PC-3 (cell line): ENCODE results near the gene NFKBIA. TPM values are rescaled to one million over a fixed set of nuclear protein-coding genes. Genes with fewer than 3 reads are reported as not detected.
A peak's percentile ranks its signal among the peaks of the same experiment; 100 is the strongest.

ENCODE experiments used
- ATAC-seq: fragments of 200-7000 bp; cut with Tn5 transposase; 2 replicates; pipeline ENCODE4 v1.9.1; 2020; ENCODE audit warnings: mild to moderate bottlenecking, moderate library complexity
- Bru-seq: library from RNA; stranded (reverse); fragments of 400-500 nt; gene quantifications from one replicate; lab custom pipeline; 2021; lab: Mats Ljungman, UMichigan
- BruChase-seq, 2 experiments: library from RNA; stranded (reverse); fragments of 400-500 nt; gene quantifications; one replicate each; lab custom pipeline; 2021; lab: Mats Ljungman, UMichigan
- BruUV-seq: library from RNA; stranded (reverse); fragments of 400-500 nt; replicated peaks from 2 replicates; lab custom pipeline; 2021; lab: Mats Ljungman, UMichigan
- CTCF ChIA-PET: fragments of 300-600 bp; sonication (Branson Sonifier 250); formaldehyde crosslinking; loops from one replicate; lab custom pipeline; 2022; ENCODE audit warnings: antibody characterized with exemption; lab: Charles Lee
- POLR2A ChIA-PET: fragments of 300-600 bp; sonication (Branson Sonifier 250); formaldehyde crosslinking; loops from one replicate; lab custom pipeline; 2022; ENCODE audit warnings: antibody characterized with exemption; ENCODE audit not compliant: unreplicated experiment; lab: Charles Lee
- DNase-seq: peaks from one replicate; pipeline ENCODE4 v3.0.0-alpha.2; 2015
- H2AFZ ChIP-seq: fragments of 300-600 bp; sonication (generic); 2 replicates; pipeline ENCODE4 v1.6.0; 2016; ENCODE audit warnings: antibody characterized with exemption, low read length
- H3F3A ChIP-seq: fragments of 300-600 bp; sonication (generic); one replicate; pipeline ENCODE4 v1.6.0; 2017; ENCODE audit warnings: antibody characterized with exemption, low read length, control low read depth, mild to moderate bottlenecking; ENCODE audit not compliant: unreplicated experiment
- H3K27ac ChIP-seq: fragments of 300-600 bp; sonication (generic); 2 replicates; pipeline ENCODE4 v1.5.1; 2016; ENCODE audit warnings: mild to moderate bottlenecking, low read length
- H3K27me3 ChIP-seq: fragments of 300-600 bp; sonication (generic); 2 replicates; pipeline ENCODE4 v1.6.1; 2016; ENCODE audit warnings: low read length, mixed read lengths
- H3K36me3 ChIP-seq: fragments of 300-600 bp; sonication (generic); 2 replicates; pipeline ENCODE4 v1.6.1; 2016; ENCODE audit warnings: low read depth, mixed run types, low read length, mixed read lengths
- H3K4me1 ChIP-seq: fragments of 300-600 bp; sonication (generic); 2 replicates; pipeline ENCODE4 v1.5.1; 2016; ENCODE audit warnings: low read length; ENCODE audit not compliant: insufficient read depth
- H3K4me2 ChIP-seq: fragments of 300-600 bp; sonication (generic); 2 replicates; pipeline ENCODE4 v1.6.0; 2016; ENCODE audit warnings: low read length
- H3K4me3 ChIP-seq: fragments of 300-600 bp; sonication (generic); 2 replicates; pipeline ENCODE4 v1.5.1; 2016; ENCODE audit warnings: mild to moderate bottlenecking, low read length, mixed read lengths
- H3K79me2 ChIP-seq: fragments of 300-600 bp; sonication (generic); 2 replicates; pipeline ENCODE4 v1.6.1; 2017; ENCODE audit warnings: low read length, mixed read lengths
- H3K9ac ChIP-seq: fragments of 300-600 bp; sonication (generic); 2 replicates; pipeline ENCODE4 v1.6.0; 2016; ENCODE audit warnings: mild to moderate bottlenecking, low read length
- H3K9me2 ChIP-seq: fragments of 300-600 bp; sonication (generic); replicated peaks from 2 replicates; pipeline ENCODE4 v1.6.1; 2016; ENCODE audit warnings: mixed run types, low read length, mixed read lengths
- H3K9me3 ChIP-seq: fragments of 300-600 bp; sonication (generic); 2 replicates; pipeline ENCODE4 v1.6.1; 2016; ENCODE audit warnings: low read length, mixed read lengths
- H4K20me1 ChIP-seq: fragments of 300-600 bp; sonication (generic); 2 replicates; pipeline ENCODE4 v1.6.1; 2016; ENCODE audit warnings: low read length, mixed read lengths
- EZH2 ChIP-seq: fragments of 300-600 bp; sonication (generic); IDR thresholded peaks from one replicate; pipeline ENCODE4 v1.6.1; 2017; ENCODE audit warnings: antibody characterized with exemption, mild to moderate bottlenecking, low read length; ENCODE audit not compliant: unreplicated experiment
- EZH2phosphoT487 ChIP-seq: fragments of 300-600 bp; sonication (generic); IDR thresholded peaks from 2 replicates; pipeline ENCODE4 v1.6.1; 2018; ENCODE audit warnings: mild to moderate bottlenecking, antibody characterized with exemption, low read length, borderline replicate concordance
- intact Hi-C: fragments of 100-400 bp; cut with micrococcal nuclease; formaldehyde crosslinking; loops from 2 replicates; pipeline ENCODE4 v1.9.0; 2023
- long read RNA-seq: library from polyadenylated mRNA; unstranded; transcript quantifications from one replicate; pipeline ENCODE4 v2.0.0, GENCODE V29; 2021; ENCODE audit not compliant: unreplicated experiment
- total RNA-seq: library from RNA; depleted of rRNA; stranded (reverse); fragments of >200 nt; gene quantifications from 2 replicates; pipeline ENCODE4 v1.2.3, GENCODE V29; 2014; rRNA removed
- TF ChIP-seq, protein P1 (sequence below): fragments of 300-600 bp; sonication (generic); conservative IDR thresholded peaks from 2 replicates; pipeline ENCODE4 v1.5.1; 2017; ENCODE audit warnings: antibody characterized with exemption, low read depth, mild to moderate bottlenecking, low read length

NFKBIA gene, protein sequence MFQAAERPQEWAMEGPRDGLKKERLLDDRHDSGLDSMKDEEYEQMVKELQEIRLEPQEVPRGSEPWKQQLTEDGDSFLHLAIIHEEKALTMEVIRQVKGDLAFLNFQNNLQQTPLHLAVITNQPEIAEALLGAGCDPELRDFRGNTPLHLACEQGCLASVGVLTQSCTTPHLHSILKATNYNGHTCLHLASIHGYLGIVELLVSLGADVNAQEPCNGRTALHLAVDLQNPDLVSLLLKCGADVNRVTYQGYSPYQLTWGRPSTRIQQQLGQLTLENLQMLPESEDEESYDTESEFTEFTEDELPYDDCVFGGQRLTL
- total RNA-seq: 186 and 226 TPM in 2 replicates
- percentile 97 among the genes with signal in this experiment for Bru-seq, nascent RNA
- percentile 98 among the genes with signal in this experiment for BruChase-seq, experiment 1, labeled RNA remaining after a 6-hour chase
- percentile 100 among the genes with signal in this experiment for BruChase-seq, experiment 2, labeled RNA remaining after a 2-hour chase
- long read RNA-seq, transcript NFKBIA-209 (5 exons, 1,537 nt): minor isoform, 5 of 63 reads
- long read RNA-seq, transcript NFKBIA-201 (6 exons, 1,558 nt): major isoform, 33 of 63 reads
- long read RNA-seq, partial matches to known transcripts: 15 of 63 reads
- long read RNA-seq, other reads (novel, unspliced or antisense): 10 of 63 reads

DNA sequence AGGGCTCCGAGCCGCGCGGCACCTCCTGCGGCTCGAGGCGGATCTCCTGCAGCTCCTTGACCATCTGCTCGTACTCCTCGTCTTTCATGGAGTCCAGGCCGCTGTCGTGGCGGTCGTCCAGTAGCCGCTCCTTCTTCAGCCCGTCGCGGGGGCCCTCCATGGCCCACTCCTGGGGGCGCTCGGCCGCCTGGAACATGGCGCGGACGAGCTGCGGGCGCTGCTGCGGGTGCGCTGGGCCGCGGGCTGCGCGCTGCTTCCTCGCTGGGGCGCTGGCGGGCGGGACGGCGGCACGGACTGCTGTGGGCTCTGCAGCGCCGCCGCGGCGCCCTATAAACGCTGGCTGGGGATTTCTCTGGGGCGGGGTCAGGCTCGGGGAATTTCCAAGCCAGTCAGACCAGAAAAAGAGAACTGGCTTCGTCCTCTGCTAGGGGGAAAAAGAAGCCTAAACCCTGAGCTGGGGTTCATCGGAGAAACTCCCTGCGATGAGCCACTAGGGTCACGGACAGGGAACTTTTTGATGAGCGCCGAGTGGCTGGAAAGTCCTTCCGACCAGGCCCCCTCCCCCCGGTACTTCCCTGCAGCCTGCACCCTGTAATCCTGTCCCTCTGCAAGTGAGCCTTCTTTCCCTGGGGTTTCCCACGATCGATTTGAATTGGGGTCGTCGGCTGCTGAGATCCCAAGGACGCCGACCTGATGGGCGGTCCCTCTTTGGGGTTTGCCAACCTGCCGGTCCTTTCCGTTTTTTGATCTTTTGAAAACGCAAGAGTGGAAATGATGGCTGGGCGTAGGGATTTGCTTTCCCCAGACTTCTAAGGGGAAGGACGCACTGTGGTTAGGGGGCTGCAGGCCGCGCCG is at the start of gene NFKBIA:
TSS of gene NFKBIA (minus strand) at position 301 of the 855 bp plus-strand sequence. CDS start at position 196, 105 bp downstream.
- Histone ChIP-seq H3K9ac (peak within 1 kb of the TSS; percentile 98), H3K27ac (peak within 1 kb of the TSS; percentile 91), H3K79me2 (peaks cover 32% of the 10 kb centered on the region), H3K4me1 (peaks cover 34% of the 10 kb centered on the region), H3F3A (peaks cover 7% of the 10 kb centered on the region), H4K20me1 (peaks cover 32% of the 10 kb centered on the region), H3K4me3 (peak within 1 kb of the TSS; percentile 92), H2AFZ (peak within 1 kb of the TSS; percentile 91), H3K36me3 (peaks cover 32% of the 10 kb centered on the region), H3K4me2 (peak within 1 kb of the TSS; percentile 97), H3K9me3 (no peaks in the 10 kb centered on the region), H3K9me2 (no peaks in the 10 kb centered on the region), H3K27me3 (no peaks in the 10 kb centered on the region)
- no peak for TF ChIP-seq EZH2phosphoT487
- no peak for TF ChIP-seq EZH2
- TF ChIP-seq, protein P1, sequence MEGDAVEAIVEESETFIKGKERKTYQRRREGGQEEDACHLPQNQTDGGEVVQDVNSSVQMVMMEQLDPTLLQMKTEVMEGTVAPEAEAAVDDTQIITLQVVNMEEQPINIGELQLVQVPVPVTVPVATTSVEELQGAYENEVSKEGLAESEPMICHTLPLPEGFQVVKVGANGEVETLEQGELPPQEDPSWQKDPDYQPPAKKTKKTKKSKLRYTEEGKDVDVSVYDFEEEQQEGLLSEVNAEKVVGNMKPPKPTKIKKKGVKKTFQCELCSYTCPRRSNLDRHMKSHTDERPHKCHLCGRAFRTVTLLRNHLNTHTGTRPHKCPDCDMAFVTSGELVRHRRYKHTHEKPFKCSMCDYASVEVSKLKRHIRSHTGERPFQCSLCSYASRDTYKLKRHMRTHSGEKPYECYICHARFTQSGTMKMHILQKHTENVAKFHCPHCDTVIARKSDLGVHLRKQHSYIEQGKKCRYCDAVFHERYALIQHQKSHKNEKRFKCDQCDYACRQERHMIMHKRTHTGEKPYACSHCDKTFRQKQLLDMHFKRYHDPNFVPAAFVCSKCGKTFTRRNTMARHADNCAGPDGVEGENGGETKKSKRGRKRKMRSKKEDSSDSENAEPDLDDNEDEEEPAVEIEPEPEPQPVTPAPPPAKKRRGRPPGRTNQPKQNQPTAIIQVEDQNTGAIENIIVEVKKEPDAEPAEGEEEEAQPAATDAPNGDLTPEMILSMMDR: peak; percentile 55
- peak; percentile 73 for ATAC-seq
- DNase-seq: peak; percentile 90
- CTCF ChIA-PET: interaction anchor here (0.5 to 2.5 kb wide), 7 partner anchors 8 to 175 kb away, joined by 3 to 10 read pairs (median 4); no protein-coding TSS in a partner anchor
- intact Hi-C loops: loop anchor here (2.0 kb wide), 1 partner anchor 358 kb away; the partner anchor contains the start of gene FAM177A1
- POLR2A ChIA-PET: interaction anchor here (0.5 to 3.3 kb wide), 16 partner anchors 10 to 359 kb away, joined by 3 to 143 read pairs (median 4); partner anchors contain the start of genes FAM177A1 and PSMA6
- BruUV-seq: TSS peak; percentile 57

DNA sequence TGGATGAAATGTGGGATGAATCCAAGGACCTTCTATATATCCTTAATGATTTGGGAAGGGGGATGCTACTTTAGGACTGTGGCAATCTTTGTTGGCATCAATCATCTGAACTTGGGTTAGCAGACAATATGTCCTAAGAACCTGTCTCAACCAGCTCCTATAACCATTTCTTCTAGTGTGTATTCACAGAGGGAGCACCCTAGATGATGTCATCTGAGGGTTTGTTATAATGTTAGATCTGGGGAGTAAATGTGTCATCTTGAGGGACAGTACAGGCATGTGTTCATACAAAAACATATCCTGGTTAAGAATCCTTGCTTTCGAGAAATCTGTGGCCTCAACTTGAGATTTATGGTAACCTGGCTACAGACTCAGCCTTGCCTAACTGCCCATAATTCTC is 41.9 kb upstream of the NFKBIA start:
- H2AFZ ChIP-seq: no peak overlapping the region
- H3K4me2 ChIP-seq: no peak overlapping the region
- no peak overlapping the region for H3K27ac ChIP-seq
- H3F3A ChIP-seq: no peaks in the 10 kb centered on the region
- intact Hi-C loops: no loop called here
- CTCF ChIA-PET: no interaction called here
- TF ChIP-seq EZH2phosphoT487: no peak
- DNase-seq: no peak
- ATAC-seq: no peak
- POLR2A ChIA-PET: no interaction called here
- H3K79me2 ChIP-seq: no peaks in the 10 kb centered on the region
- H3K9me2 ChIP-seq: 0 out of 2 replicates have a peak, but pooled peaks cover 4% of the 10 kb centered on the region
- H3K9ac ChIP-seq: no peak overlapping the region
- no peaks in the 10 kb centered on the region for H3K9me3 ChIP-seq
- no peaks in the 10 kb centered on the region for H3K36me3 ChIP-seq
- no peaks in the 10 kb centered on the region for H3K4me1 ChIP-seq
- H3K4me3 ChIP-seq: no peak overlapping the region
- H3K27me3 ChIP-seq: no peaks in the 10 kb centered on the region
- BruUV-seq: no TSS peak
- no peaks in the 10 kb centered on the region for H4K20me1 ChIP-seq

DNA sequence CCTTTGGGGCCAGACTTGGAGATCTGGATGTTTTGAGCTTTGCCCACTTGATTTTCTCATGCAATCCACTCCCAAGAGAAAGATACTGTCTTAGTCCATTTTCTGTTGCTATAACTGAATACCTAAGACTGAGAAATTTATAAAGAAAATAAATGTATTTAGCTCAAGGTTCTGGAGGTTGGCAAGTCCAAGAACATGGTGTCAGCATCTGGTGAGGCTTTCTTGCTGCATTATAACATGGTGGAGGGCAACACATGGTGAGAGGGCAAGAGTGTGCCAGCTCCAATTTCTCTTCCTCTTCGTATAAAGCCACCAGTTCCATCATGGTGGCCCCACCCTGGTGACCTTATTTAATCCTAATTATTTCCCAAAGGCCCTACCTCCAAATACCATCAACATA is 39.6 kb upstream of the NFKBIA start:
- Histone ChIP-seq H3K9me2 (0 out of 2 replicates have a peak, but pooled peaks cover 4% of the 10 kb centered on the region), H3K27ac (no peak overlapping the region), H3K9me3 (no peaks in the 10 kb centered on the region), H3F3A (no peaks in the 10 kb centered on the region), H3K4me3 (no peak overlapping the region), H3K36me3 (no peaks in the 10 kb centered on the region), H3K4me1 (no peaks in the 10 kb centered on the region), H2AFZ (no peak overlapping the region), H3K4me2 (no peak overlapping the region), H3K9ac (no peak overlapping the region), H3K27me3 (no peaks in the 10 kb centered on the region), H4K20me1 (no peaks in the 10 kb centered on the region), H3K79me2 (no peaks in the 10 kb centered on the region)
- no peak for DNase-seq
- ATAC-seq: no peak
- intact Hi-C loops: no loop called here
- CTCF ChIA-PET: no interaction called here
- TF ChIP-seq EZH2phosphoT487 (no peak), EZH2 (no peak)
- TF ChIP-seq, protein P1: no peak
- no TSS peak for BruUV-seq
- POLR2A ChIA-PET: no interaction called here
